Endothelial cell of umbilical vein (primary cell): ENCODE results near the gene INSRR. TPM values are rescaled to one million over a fixed set of nuclear protein-coding genes. Genes with fewer than 3 reads are reported as not detected.

Experiments used
- BruUV-seq: library from RNA; stranded (reverse); fragments of 400-500 nt; replicated peaks from 2 replicates; lab custom pipeline; 2021; lab: Mats Ljungman, UMichigan
- CTCF ChIA-PET: fragments of 300-600, 350-600 bp; sonication (Branson Sonifier 250); formaldehyde crosslinking; loops from one replicate; lab custom pipeline; 2021; ENCODE audit warnings: antibody characterized with exemption, inconsistent platforms; lab: Charles Lee
- POLR2A ChIA-PET: fragments of 300-600, 350-600 bp; sonication (Branson Sonifier 250); formaldehyde crosslinking; loops from one replicate; lab custom pipeline; 2021; ENCODE audit warnings: antibody characterized with exemption, inconsistent platforms; lab: Charles Lee
- DNase-seq: peaks from one replicate; pipeline ENCODE4 v3.0.0-alpha.2; 2011; ENCODE audit warnings: low read depth, low spot score
- FAIRE-seq: peaks from 2 replicates; lab custom pipeline; 2011; peaks lifted over from hg19 to GRCh38; lab: Jason Lieb, UNC
- H2AFZ ChIP-seq: 2 replicates; pipeline ENCODE4 v1.6.0; 2012; ENCODE audit warnings: low read depth, low read length, control low read depth, inconsistent platforms
- H3K27ac ChIP-seq: 2 replicates; pipeline ENCODE4 v1.5.1; 2011; ENCODE audit warnings: low read depth, mild to moderate bottlenecking, control low read depth, low read length, moderate library complexity; ENCODE audit not compliant: insufficient read depth
- H3K27me3 ChIP-seq, 2 experiments: 2 replicates each; pipeline versions ENCODE4 v1.6.0 to v1.6.1; 2011; ENCODE audit warnings: low read length in 2 of 2, mixed read lengths in 1 of 2; ENCODE audit not compliant: control insufficient read depth in 2 of 2, insufficient read depth in 2 of 2
- H3K36me3 ChIP-seq, 2 experiments: 2 replicates in 1 of 2; 3 replicates in 1 of 2; pipeline ENCODE4 v1.5.1; 2011; ENCODE audit warnings: low read length in 2 of 2, mild to moderate bottlenecking in 1 of 2, moderate library complexity in 1 of 2; ENCODE audit not compliant: control insufficient read depth in 2 of 2, insufficient read depth in 2 of 2; ENCODE audit errors: extremely low read depth in 1 of 2
- H3K4me1 ChIP-seq: 3 replicates; pipeline ENCODE4 v1.5.1; 2011; ENCODE audit warnings: mild to moderate bottlenecking, low read length; ENCODE audit not compliant: control insufficient read depth, insufficient read depth; ENCODE audit errors: extremely low read depth
- H3K4me2 ChIP-seq: 2 replicates; pipeline ENCODE4 v1.6.1; 2011; ENCODE audit warnings: low read length, control low read depth, mixed read lengths; ENCODE audit not compliant: insufficient read depth
- H3K4me3 ChIP-seq, 3 experiments: fragments of 200-600 bp in 1 of 3; sonication (generic), shearing (Covaris generic) in 1 of 3; replicated peaks in 1 of 3; 2 replicates each; pipeline ENCODE4 v1.5.1; 2011 to 2016; ENCODE audit warnings: control low read depth in 3 of 3, low read length in 3 of 3, mild to moderate bottlenecking in 2 of 3, inconsistent platforms in 1 of 3, low read depth in 1 of 3, moderate library complexity in 1 of 3; ENCODE audit not compliant: insufficient read depth in 1 of 3
- H3K79me2 ChIP-seq: 2 replicates; pipeline ENCODE4 v1.6.0; 2012; ENCODE audit warnings: low read length, inconsistent platforms; ENCODE audit not compliant: control insufficient read depth, insufficient read depth
- H3K9ac ChIP-seq: replicated peaks from 2 replicates; pipeline ENCODE3; 2011; ENCODE audit warnings: low read length, control low read depth; ENCODE audit not compliant: insufficient read depth; ENCODE audit errors: extremely low read depth
- H3K9me1 ChIP-seq: replicated peaks from 3 replicates; pipeline ENCODE4 v1.6.0; 2011; ENCODE audit warnings: mild to moderate bottlenecking, low read length; ENCODE audit not compliant: control insufficient read depth, insufficient read depth; ENCODE audit errors: extremely low read depth
- H3K9me3 ChIP-seq: replicated peaks from 2 replicates; pipeline ENCODE4 v1.5.1; 2012; ENCODE audit warnings: low read length, inconsistent platforms; ENCODE audit not compliant: control insufficient read depth, insufficient read depth
- H4K20me1 ChIP-seq: replicated peaks from 2 replicates; pipeline ENCODE3; 2011; ENCODE audit warnings: mild to moderate bottlenecking, low read length; ENCODE audit not compliant: control insufficient read depth, insufficient read depth; ENCODE audit errors: extremely low read depth
- EZH2 ChIP-seq: IDR thresholded peaks from 2 replicates; pipeline ENCODE4 v1.6.1; 2012; ENCODE audit warnings: borderline replicate concordance, low read depth, mild to moderate bottlenecking, moderate library complexity, low read length, inconsistent platforms; ENCODE audit not compliant: severe bottlenecking
- FOS ChIP-seq: IDR thresholded peaks from 2 replicates; pipeline ENCODE4 v1.6.1; 2011; ENCODE audit warnings: mild to moderate bottlenecking, low read length, moderate library complexity, borderline replicate concordance; ENCODE audit not compliant: insufficient read depth
- GATA2 ChIP-seq: IDR thresholded peaks from 2 replicates; pipeline ENCODE4 v1.7.0; 2011; ENCODE audit warnings: low read depth, mild to moderate bottlenecking, moderate library complexity, mixed read lengths, low read length; ENCODE audit not compliant: insufficient read length, insufficient read depth
- MYC ChIP-seq: IDR thresholded peaks from one replicate; pipeline ENCODE4 v1.6.1; 2011; ENCODE audit warnings: mild to moderate bottlenecking, low read depth, low read length
- POLR2A ChIP-seq: IDR thresholded peaks from 2 replicates; pipeline ENCODE4 v1.6.1; 2012; ENCODE audit warnings: low read depth, mild to moderate bottlenecking, control low read depth, low read length
- POLR2AphosphoS5 ChIP-seq: IDR thresholded peaks from 2 replicates; pipeline ENCODE4 v1.6.1; 2012; ENCODE audit warnings: low read depth, mild to moderate bottlenecking, control low read depth, low read length, moderate library complexity; ENCODE audit not compliant: insufficient read depth
- dilution Hi-C: fragments of 300-500 bp; cut with MboI; formaldehyde crosslinking; loops from one replicate; pipeline ENCODE4 v1.15.0; 2019; ENCODE audit warnings: low sequenced_read_pairs; ENCODE audit not compliant: extremely low pct_ligation_motif_present
- intact Hi-C: fragments of 100-400 bp; cut with micrococcal nuclease; formaldehyde crosslinking; loops from one replicate; pipeline ENCODE4 v1.10.0; 2022
- polyA plus RNA-seq, 4 experiments: library from polyadenylated mRNA; depleted of rRNA in 3 of 4; stranded (reverse) in 3 of 4; unstranded in 1 of 4; fragments of >200 nt; gene quantifications; 2 replicates each; pipeline versions ENCODE4 v1.2.1 to v1.2.3, GENCODE V29; 2011 to 2012; ENCODE audit warnings: missing spikeins in 1 of 4
- total RNA-seq: library from RNA; stranded (reverse); gene quantifications from 2 replicates; pipeline ENCODE4 v1.2.3, GENCODE V29; 2021
- TF ChIP-seq, protein P1 (sequence below): IDR thresholded peaks from 2 replicates; pipeline ENCODE4 v1.6.1; 2011; ENCODE audit not compliant: insufficient read depth, insufficient read length
- TF ChIP-seq, protein P2 (sequence below), 2 donors: IDR thresholded peaks; 1 replicate in 1 of 2; 2 replicates in 1 of 2; pipeline ENCODE4 v1.5.1; 2011; ENCODE audit warnings: low read length in 2 of 2, mild to moderate bottlenecking in 2 of 2, moderate library complexity in 2 of 2, control low read depth in 1 of 2, inconsistent platforms in 1 of 2, low read depth in 1 of 2; ENCODE audit not compliant: insufficient read depth in 1 of 2; ENCODE audit errors: extremely low read depth in 1 of 2

INSRR gene
- total and polyA plus RNA-seq, 2 donors (not counting 3 experiments of a cell fraction or from before 2014, with no cell fraction given): not detected

DNA sequence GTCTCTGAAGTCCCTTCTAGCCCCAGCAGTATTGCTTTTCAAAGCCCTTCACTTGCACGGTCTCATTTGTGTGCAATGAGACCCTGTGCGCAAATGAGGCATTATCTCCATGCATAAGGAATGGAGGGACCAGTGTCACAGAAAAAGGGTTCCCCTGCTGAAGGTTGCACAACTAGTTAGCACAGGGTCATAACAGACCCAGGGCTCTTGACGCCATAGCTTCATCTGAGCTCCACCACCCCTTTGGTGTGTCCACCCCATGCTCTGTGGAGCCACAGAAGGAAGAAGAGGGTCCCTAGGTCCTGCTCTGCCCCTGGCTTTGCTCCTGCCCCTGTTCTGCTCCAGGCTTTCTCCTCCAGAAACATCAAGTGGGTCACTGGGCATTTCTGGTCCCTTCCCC, 54.9 kb downstream of the INSRR start:
- Histone ChIP-seq H3K9me3 (no peaks in the 10 kb centered on the region), H3K9ac (no peak overlapping the region), H3K9me1 (no peaks in the 10 kb centered on the region), H3K79me2 (no peaks in the 10 kb centered on the region), H3K4me2 (no peak overlapping the region), H3K36me3 (peaks cover 5 to 15% of the 10 kb centered on the region in 2 experiments), H3K4me3 (no peak overlapping the region), H2AFZ (no peak overlapping the region), H4K20me1 (no peaks in the 10 kb centered on the region), H3K27ac (no peak overlapping the region), H3K4me1 (peaks cover 10% of the 10 kb centered on the region), H3K27me3 (no peaks in the 10 kb centered on the region)
- TF ChIP-seq GATA2 (no peak), MYC (no peak), FOS (no peak)
- FAIRE-seq (no peak), DNase-seq (no peak)
- CTCF ChIA-PET: interaction anchor here (1.8 to 2.3 kb wide), 3 partner anchors 56 to 114 kb away, joined by 5 to 15 read pairs (median 8); no protein-coding TSS in a partner anchor
- dilution Hi-C loops (no loop called here), intact Hi-C loops (no loop called here)
- POLR2A ChIA-PET: no interaction called here
- BruUV-seq: no TSS peak

DNA sequence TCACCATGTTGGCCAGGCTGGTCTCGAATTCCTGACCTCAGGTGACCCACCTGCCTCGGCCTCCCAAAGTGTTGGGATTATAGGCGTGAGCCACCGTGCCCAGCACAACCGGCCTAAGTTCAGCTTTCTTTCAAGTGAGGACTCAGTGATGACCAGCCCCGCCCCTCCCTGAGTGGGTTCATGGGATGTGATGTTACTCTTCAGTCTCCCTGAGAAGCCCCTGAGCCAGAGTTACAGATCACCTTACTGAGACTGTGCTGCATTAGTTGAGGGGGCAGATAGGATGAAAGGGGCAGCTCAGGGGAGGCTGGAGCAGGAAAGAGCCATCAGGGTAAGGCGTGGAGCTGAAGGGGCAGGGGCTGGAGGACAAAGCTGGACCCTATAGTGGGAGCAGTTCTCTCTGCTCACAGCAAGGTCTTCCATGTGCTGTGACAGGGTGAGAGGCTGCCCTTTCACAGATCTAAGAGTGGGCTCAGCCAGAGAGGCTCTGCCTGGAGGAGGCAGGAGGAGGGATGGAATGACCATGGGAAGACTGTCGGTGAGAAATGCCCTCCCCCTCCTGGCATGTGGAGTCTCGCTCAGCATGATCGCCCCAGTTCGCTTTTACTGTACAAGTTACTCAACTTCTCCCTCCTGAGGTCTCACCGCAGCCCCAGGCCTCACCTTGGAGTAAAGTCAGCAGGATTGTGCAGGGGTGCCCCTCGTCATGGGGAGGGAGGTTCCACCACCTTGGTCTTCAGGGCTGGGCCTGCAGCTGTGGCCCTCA, 55.6 kb downstream of the INSRR start:
- Histone ChIP-seq H3K4me1 (peaks cover 10% of the 10 kb centered on the region), H3K27ac (no peak overlapping the region), H4K20me1 (no peaks in the 10 kb centered on the region), H3K4me3 (no peak overlapping the region), H3K36me3 (peaks cover 5 to 17% of the 10 kb centered on the region in 2 experiments), H3K4me2 (no peak overlapping the region), H3K79me2 (no peaks in the 10 kb centered on the region), H3K27me3 (no peaks in the 10 kb centered on the region), H3K9me1 (no peaks in the 10 kb centered on the region), H3K9me3 (no peaks in the 10 kb centered on the region), H2AFZ (no peak overlapping the region), H3K9ac (no peak overlapping the region)
- CTCF ChIA-PET: interaction anchor here (0.9 to 4.4 kb wide), 6 partner anchors 11 to 125 kb away, joined by 3 to 39 read pairs (median 10); partner anchors contain the start of genes INSRR and NTRK1
- FAIRE-seq: no peak
- TF ChIP-seq GATA2 (no peak), MYC (no peak), POLR2A (no peak), FOS (no peak), POLR2AphosphoS5 (no peak), EZH2 (no peak)
- TF ChIP-seq, protein P1, sequence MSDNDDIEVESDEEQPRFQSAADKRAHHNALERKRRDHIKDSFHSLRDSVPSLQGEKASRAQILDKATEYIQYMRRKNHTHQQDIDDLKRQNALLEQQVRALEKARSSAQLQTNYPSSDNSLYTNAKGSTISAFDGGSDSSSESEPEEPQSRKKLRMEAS: no peak
- TF ChIP-seq, protein P2, sequence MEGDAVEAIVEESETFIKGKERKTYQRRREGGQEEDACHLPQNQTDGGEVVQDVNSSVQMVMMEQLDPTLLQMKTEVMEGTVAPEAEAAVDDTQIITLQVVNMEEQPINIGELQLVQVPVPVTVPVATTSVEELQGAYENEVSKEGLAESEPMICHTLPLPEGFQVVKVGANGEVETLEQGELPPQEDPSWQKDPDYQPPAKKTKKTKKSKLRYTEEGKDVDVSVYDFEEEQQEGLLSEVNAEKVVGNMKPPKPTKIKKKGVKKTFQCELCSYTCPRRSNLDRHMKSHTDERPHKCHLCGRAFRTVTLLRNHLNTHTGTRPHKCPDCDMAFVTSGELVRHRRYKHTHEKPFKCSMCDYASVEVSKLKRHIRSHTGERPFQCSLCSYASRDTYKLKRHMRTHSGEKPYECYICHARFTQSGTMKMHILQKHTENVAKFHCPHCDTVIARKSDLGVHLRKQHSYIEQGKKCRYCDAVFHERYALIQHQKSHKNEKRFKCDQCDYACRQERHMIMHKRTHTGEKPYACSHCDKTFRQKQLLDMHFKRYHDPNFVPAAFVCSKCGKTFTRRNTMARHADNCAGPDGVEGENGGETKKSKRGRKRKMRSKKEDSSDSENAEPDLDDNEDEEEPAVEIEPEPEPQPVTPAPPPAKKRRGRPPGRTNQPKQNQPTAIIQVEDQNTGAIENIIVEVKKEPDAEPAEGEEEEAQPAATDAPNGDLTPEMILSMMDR (IDR thresholded peaks at IDR 0.05; ENCODE audit: extremely low read depth in 1 of 2, insufficient read depth in 1 of 2, low read depth in 1 of 2, low read length in 2 of 2): no peak
- intact Hi-C loops (no loop called here), dilution Hi-C loops (no loop called here)
- POLR2A ChIA-PET: no interaction called here
- no TSS peak for BruUV-seq
- no peak for DNase-seq
